NOMO-1 (cell line): ENCODE measurements around the gene NELFB.
"Not testable (repeated sequence)": the region's sequence is repeated elsewhere in the genome, so short reads cannot be mapped to it uniquely, and the experiment has no call there.

ENCODE experiments used
- DNase-seq, 2 experiments: peaks; one replicate each; lab custom pipeline; 2025; ENCODE audit not compliant: unreplicated experiment in 2 of 2; lab: John Stamatoyannopoulos, UW

Gene NELFB

GRCh38 chr9:137245450-137246421 lies 9.4 kb upstream of the NELFB start:
- no peak for DNase-seq

- DNase-seq = no peak
Observed at GRCh38 chr9:137247135-137247915, 7.8 kb upstream of the NELFB start.

GRCh38 chr9:137247916-137248175 lies 7.3 kb upstream of the NELFB start:
- no peak for DNase-seq

- DNase-seq = no peak
Observed at GRCh38 chr9:137250329-137251193, 4.6 kb upstream of the NELFB start.

- DNase-seq = no peak
Observed at GRCh38 chr9:137251194-137251461, 4.0 kb upstream of the NELFB start, which contains the start of gene STPG3. Gene STPG3 (plus strand): TSS chr9:137251286. CDS start chr9:137251287, 1 bp downstream.

- DNase-seq = no peak
Observed at GRCh38 chr9:137251490-137252268, 3.4 kb upstream of the NELFB start.

- no peak for DNase-seq
Observed at GRCh38 chr9:137252555-137253506, 2.3 kb upstream of the NELFB start.

GRCh38 chr9:137253717-137254623 lies 1.2 kb upstream of the NELFB start:
- peak in 1 of 2 experiments; percentile 20 for DNase-seq

GRCh38 chr9:137255448-137256114 lies 454 bp downstream of the NELFB start:
- DNase-seq = no peak

GRCh38 chr9:137256362-137256761 lies 1.2 kb downstream of the NELFB start:
- no peak for DNase-seq

GRCh38 chr9:137256856-137257255 lies 1.7 kb downstream of the NELFB start:
- DNase-seq = no peak

- DNase-seq = not testable (repeated sequence)
Observed at GRCh38 chr9:137262173-137262908, 7.2 kb downstream of the NELFB start.

GRCh38 chr9:137262909-137263285 lies 7.8 kb downstream of the NELFB start:
- DNase-seq = no peak

GRCh38 chr9:137263506-137263905 lies 8.4 kb downstream of the NELFB start:
- DNase-seq = no peak

GRCh38 chr9:137264067-137264466 lies 8.9 kb downstream of the NELFB start:
- DNase-seq = no peak

GRCh38 chr9:137265496-137266161 lies 10.5 kb downstream of the NELFB start:
- no peak for DNase-seq

GRCh38 chr9:137266162-137266527 lies 11.0 kb downstream of the NELFB start:
- no peak for DNase-seq
